ENCODE data around the gene SUN1.
"Not testable (repeated sequence)": the region's sequence is repeated elsewhere in the genome, so short reads cannot be mapped to it uniquely, and the experiment has no call there.

The SUN1 gene

GRCh38 chr7:835485-836401, 3.5 kb downstream of the SUN1 start:
- DNase-seq = no peak

GRCh38 chr7:836429-836828, 4.2 kb downstream of the SUN1 start:
- no peak for DNase-seq

GRCh38 chr7:837001-837400, 4.7 kb downstream of the SUN1 start:
- no peak for DNase-seq

DNA sequence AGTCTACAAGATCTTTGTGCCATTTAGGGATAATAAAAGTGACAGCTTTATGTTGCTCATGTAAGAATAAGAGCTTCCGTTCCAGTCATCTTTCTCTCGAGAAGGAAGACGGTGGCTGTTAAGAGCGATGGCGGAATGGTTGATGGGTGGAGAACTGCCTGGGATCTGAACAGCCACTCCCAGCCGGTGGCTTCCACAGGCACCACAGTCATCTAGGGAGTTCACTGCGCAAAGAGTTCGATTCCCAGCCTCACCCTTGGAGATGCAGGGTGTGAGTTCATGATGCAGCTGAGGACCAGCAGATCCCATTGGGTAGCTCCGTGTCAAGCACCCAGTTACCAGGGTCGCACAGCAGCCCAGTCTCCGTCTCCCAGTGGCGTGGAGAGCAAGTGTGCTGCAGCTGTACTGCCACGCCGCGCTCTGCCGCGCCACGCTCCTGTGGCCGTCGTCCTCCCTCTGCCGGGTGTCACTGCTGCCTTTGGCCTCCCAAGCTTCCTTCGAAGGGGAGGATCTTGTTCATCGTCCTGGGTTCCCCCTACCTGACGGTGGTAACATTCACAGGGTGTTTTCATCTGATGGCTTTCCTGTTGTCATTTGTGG, 7.8 kb downstream of the SUN1 start:
- no peak for DNase-seq

DNA sequence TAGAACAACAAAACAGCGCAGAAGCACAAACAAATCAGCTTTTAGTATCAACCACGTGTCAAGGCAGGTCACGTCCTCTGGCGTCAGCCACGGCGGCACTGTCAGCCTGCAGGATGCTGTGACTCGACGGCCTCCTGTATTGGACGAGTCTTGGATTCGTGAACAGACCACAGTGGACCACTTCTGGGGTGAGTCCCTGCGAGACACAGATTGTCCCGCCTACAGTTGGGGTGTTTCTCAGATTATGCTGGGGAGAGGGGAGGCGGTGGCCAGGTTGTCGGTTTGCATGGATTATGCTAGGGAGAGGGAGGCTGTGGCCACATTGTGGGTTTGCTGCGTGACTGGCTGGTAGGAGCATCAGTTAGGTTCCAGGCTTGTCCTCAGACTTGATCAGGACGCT, 9.7 kb downstream of the SUN1 start:
- no peak for DNase-seq

DNA sequence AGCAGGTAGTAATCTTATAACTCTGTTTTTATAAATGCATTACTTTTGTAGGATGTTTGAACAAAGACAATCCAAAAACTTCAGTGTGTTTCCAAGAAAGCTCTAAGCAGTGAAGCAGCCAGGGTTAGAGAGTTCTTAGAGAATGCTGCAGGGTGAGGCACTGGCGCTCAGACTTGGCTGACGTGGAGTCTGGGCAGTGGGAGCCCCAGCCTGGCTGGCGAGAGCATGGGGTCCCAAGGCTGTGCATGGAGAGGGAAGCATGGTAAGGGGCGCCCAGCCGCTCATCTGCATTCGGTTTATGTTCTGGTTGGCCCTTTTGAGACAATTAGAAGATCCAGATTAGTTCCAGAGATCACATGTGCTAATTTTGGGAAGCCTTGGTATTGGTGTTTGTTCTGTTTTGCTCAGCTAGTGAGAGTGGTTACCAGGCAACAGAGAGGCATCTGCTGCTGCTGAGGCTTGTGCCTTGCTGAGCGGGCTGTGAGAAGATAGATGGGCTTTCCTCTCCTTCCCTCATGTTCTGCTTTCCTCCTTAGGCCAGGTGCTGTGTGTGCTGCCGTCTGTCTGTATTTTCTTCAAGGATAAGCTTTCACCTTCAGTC, 10.3 kb downstream of the SUN1 start:
- no peak for DNase-seq

- DNase-seq = no peak
These were observed 11.0 kb downstream of the SUN1 start for GRCh38 chr7:843230-843629.

GRCh38 chr7:844043-844442, 11.8 kb downstream of the SUN1 start:
- no peak for DNase-seq

- no peak for DNase-seq
These were observed 12.2 kb downstream of the SUN1 start for GRCh38 chr7:844514-844913.

DNA sequence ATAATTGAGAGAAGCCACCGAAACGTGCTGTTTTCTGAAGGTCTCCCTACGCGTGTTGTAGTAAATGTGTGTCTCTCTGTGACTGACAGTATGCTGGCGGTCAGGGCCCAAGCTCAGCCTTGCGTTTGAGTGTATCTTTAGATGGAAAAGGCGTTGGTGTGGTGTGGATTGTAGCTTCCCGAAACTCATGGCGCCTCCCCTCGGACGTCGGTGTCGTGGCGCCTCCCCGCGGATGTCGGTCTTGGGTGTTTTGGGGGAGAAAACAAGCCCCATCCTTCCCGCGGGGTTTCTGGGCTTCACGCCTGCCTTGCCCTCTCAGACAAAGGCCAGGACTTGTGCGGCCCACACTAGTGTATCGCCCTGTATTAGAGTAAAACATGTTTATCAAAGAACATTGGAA, 12.8 kb downstream of the SUN1 start:
- DNase-seq = no peak

DNA sequence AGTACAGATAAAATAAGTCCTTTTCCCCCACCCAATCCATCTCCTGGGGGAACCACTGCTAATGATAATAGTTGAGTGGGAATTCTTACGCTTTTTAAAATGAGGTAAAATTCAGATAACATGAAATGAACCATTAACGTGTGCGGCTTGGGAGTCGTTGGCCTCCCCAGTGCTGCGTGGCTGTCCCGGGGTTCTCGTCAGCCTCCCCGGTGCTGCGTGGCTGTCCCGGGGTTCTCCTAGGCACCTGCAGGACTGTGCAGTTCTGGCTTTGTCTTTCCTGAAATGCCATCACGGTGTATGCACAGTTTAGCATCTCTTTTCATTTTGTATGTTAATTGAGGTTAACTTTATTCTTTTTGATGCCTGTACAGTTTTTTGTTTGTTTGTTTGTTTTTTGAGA, 13.5 kb downstream of the SUN1 start:
- DNase-seq = no peak

GRCh38 chr7:846958-847650, 14.8 kb downstream of the SUN1 start:
- DNase-seq = not testable (repeated sequence)

GRCh38 chr7:847728-848127, 15.5 kb downstream of the SUN1 start:
- DNase-seq = not testable (repeated sequence)

DNA sequence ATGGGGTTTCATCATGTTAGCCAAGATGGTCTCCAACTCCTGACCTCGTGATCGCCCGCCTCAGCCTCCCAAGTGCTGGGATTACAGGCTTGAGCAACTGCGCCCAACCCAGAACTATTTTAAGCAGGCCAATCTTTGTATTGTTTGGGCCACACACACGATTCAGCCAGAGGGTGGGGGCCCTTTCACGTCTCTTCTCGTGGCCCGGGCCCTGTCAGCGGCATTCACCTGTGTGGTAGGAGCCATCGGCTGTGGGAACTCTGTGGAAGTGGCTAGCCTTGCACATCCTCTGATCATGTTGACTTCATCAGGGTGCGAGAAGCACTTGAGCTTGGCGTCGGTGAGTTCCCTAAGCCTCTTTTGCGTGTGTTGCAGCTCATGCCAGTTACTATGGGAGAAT, 16.9 kb downstream of the SUN1 start:
- no peak for DNase-seq

DNA sequence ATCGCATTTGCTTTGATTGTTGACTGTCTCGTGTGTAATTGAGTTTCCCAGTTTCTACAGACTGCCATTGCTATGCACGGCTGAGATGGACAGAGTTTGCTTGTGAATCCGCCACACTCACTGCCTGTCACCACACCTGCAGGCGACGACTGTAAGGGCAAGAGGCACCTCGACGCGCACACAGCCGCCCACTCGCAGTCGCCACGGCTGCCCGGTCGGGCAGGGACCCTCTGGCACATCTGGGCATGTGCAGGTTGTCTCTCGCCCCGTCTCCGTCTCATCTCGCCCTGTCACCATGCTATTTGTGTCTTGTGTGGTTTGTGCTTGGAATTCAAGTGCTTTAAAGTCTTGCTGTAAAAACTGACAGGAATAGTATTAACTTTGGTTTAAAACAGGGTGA, 17.5 kb downstream of the SUN1 start:
- DNase-seq = no peak

- no peak for DNase-seq
These were observed 18.9 kb downstream of the SUN1 start for GRCh38 chr7:851204-851603.

- DNase-seq = no peak
These were observed 21.3 kb downstream of the SUN1 start for GRCh38 chr7:853366-854117.

DNA sequence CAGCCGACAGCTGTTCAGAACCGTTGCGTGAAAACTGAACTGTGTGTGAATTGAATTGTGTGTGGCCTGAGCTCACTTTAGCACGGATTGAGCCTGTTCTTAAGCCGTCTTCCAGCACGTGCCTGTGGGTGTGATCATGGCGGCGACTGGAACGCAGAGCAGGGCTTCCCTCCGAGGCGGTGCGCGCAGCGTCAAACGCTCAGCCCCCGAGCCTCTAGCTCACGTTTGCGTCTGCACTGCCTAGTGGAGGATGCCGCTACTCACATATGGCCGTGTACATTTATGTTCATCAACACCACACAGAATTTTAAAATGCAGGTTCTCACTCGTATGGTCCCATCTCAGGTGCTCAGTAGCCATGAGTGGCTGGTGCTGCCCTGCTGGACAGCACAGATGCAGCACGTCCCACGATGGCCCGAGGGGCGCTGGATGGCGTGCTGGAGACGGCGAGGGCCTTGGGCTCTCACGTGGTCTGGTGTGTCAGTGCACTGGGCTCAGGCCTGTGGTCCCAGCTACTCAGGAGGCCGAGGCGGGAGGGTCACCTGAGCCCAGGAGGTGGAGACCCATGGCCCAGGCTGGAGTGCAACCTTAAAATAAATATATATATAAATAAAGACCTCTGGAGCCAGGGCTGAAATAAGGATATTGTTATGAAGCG, 22.0 kb downstream of the SUN1 start:
- no peak for DNase-seq

- DNase-seq = no peak
These were observed 23.6 kb downstream of the SUN1 start for GRCh38 chr7:855686-856369.

GRCh38 chr7:856444-857095, 24.3 kb downstream of the SUN1 start:
- DNase-seq = no peak

- DNase-seq = no peak
These were observed 25.4 kb downstream of the SUN1 start for GRCh38 chr7:857661-858060.

Measured in stimulated activated CD4-positive, alpha-beta T cell treated with anti-CD3 and anti-CD28 coated beads, Interleukin-4, amount 100 ng/mL, for 4 hours (primary cell).